ENCODE measurements around the gene SDC4. TPM values are rescaled to one million over a fixed set of nuclear protein-coding genes. Genes with fewer than 3 reads are reported as not detected.

The SDC4 gene
- total and polyA plus RNA-seq, 9 of the 15 experiments (the other 6 are each of a cell fraction or from before 2014, with no cell fraction given): 2.1 to 10.7 (median 6.3) TPM

- peak; percentile 21; the same call in 1 of the 2 replicates for TF ChIP-seq MGA (IDR thresholded peaks at IDR 0.05)
- TF ChIP-seq ZNF408 (CRISPR knock-in tag; IDR thresholded peaks at IDR 0.05; ENCODE audit: low read depth): no peak
- TF ChIP-seq PHTF2 (CRISPR knock-in tag; IDR thresholded peaks at IDR 0.05): no peak
- TF ChIP-seq HIVEP1 (CRISPR knock-in tag; IDR thresholded peaks at IDR 0.05): no peak
- TF ChIP-seq TFE3 (CRISPR knock-in tag; IDR thresholded peaks at IDR 0.05): peak; percentile 33; the same call in 1 of the 2 replicates
- no peak for TF ChIP-seq ZBTB2 (IDR thresholded peaks at IDR 0.05)
- TF ChIP-seq WHSC1 (IDR thresholded peaks at IDR 0.05; ENCODE audit: low read length): no peak
- TF ChIP-seq ZC3H11A (IDR thresholded peaks at IDR 0.05; ENCODE audit: low read depth, low read length): no peak
- no peak for TF ChIP-seq CSDE1 (IDR thresholded peaks at IDR 0.05)
- TF ChIP-seq NONO (IDR thresholded peaks at IDR 0.05; ENCODE audit: low read depth in 2 of 2, low read length in 1 of 2): no peak
- no peak for TF ChIP-seq ZSCAN29 (IDR thresholded peaks at IDR 0.05)
- TF ChIP-seq FOXA3 (CRISPR knock-in tag; conservative IDR thresholded peaks at IDR 0.05 in 1 of 2, IDR thresholded peaks at IDR 0.05 in 1 of 2): no peak
- TF ChIP-seq CTBP1 (IDR thresholded peaks at IDR 0.05; ENCODE audit: borderline replicate concordance): peak; percentile 80; the same call in 1 of the 2 replicates
- TF ChIP-seq ESRRB (CRISPR knock-in tag; IDR thresholded peaks at IDR 0.05; ENCODE audit: borderline replicate concordance): no peak
- TF ChIP-seq TAF15 (IDR thresholded peaks at IDR 0.05; ENCODE audit: low read depth, low read length): no peak
Measured at GRCh38 chr20:45322952-45323383, 25.3 kb downstream of the SDC4 start (continued).

All from K562 (cell line).